Fibroblast of lung (primary cell): Measurements from ENCODE around the gene LPP. TPM values are rescaled to one million over a fixed set of nuclear protein-coding genes. Genes with fewer than 3 reads are reported as not detected.

Experiments
- DNase-seq, 2 donors: peaks; one replicate each; pipeline versions ENCODE4 v3.0.0 to v3.0.0-alpha.2; 2010; ENCODE audit warnings: low read depth in 2 of 2
- H2AFZ ChIP-seq: 2 replicates; pipeline ENCODE4 v1.5.1; 2012; ENCODE audit warnings: low read length, control low read depth, inconsistent platforms
- H3K27ac ChIP-seq: 2 replicates; pipeline ENCODE4 v1.5.1; 2011; ENCODE audit warnings: low read length, control low read depth; ENCODE audit not compliant: insufficient read depth
- H3K27me3 ChIP-seq: 2 replicates; pipeline ENCODE4 v1.5.1; 2011; ENCODE audit warnings: mild to moderate bottlenecking, low read length; ENCODE audit not compliant: control insufficient read depth, insufficient read depth
- H3K36me3 ChIP-seq: 2 replicates; pipeline ENCODE4 v1.5.1; 2011; ENCODE audit warnings: low read length; ENCODE audit not compliant: control insufficient read depth, insufficient read depth
- H3K4me1 ChIP-seq: 2 replicates; pipeline ENCODE4 v1.5.1; 2011; ENCODE audit warnings: low read length; ENCODE audit not compliant: control insufficient read depth, insufficient read depth; ENCODE audit errors: extremely low read depth
- H3K4me2 ChIP-seq: 2 replicates; pipeline ENCODE4 v1.5.1; 2011; ENCODE audit warnings: low read length, control low read depth; ENCODE audit not compliant: insufficient read depth; ENCODE audit errors: extremely low read depth
- H3K4me3 ChIP-seq, 4 experiments: fragments of 200-600 bp in 1 of 4; sonication (generic) in 1 of 4; replicated peaks in 1 of 4; 2 replicates each; pipeline ENCODE4 v1.5.1; 2011 to 2016; ENCODE audit warnings: low read length in 4 of 4, low read depth in 3 of 4, mild to moderate bottlenecking in 3 of 4, control low read depth in 2 of 4, inconsistent platforms in 1 of 4, mixed read lengths in 1 of 4; ENCODE audit not compliant: insufficient read depth in 1 of 4; ENCODE audit errors: control extremely low read depth in 1 of 4
- H3K79me2 ChIP-seq: 2 replicates; pipeline ENCODE4 v1.5.1; 2012; ENCODE audit warnings: mild to moderate bottlenecking, low read length, inconsistent platforms; ENCODE audit not compliant: control insufficient read depth, insufficient read depth
- H3K9ac ChIP-seq: 2 replicates; pipeline ENCODE4 v1.5.1; 2011; ENCODE audit warnings: mild to moderate bottlenecking, low read length, control low read depth; ENCODE audit not compliant: insufficient read depth
- H3K9me3 ChIP-seq: 2 replicates; pipeline ENCODE4 v1.5.1; 2012; ENCODE audit warnings: low read depth, low read length; ENCODE audit not compliant: control insufficient read depth, insufficient read depth
- H4K20me1 ChIP-seq: 2 replicates; pipeline ENCODE4 v1.5.1; 2011; ENCODE audit warnings: low read length; ENCODE audit not compliant: control insufficient read depth, insufficient read depth; ENCODE audit errors: extremely low read depth
- EZH2 ChIP-seq: IDR thresholded peaks from 2 replicates; pipeline ENCODE4 v1.5.1; 2012; ENCODE audit warnings: low read length, control low read depth, mild to moderate bottlenecking; ENCODE audit errors: missing control alignments
- polyA plus RNA-seq, 2 donors: library from polyadenylated mRNA; depleted of rRNA in 1 of 2; stranded (reverse) in 1 of 2; unstranded in 1 of 2; fragments of >200 nt; gene quantifications; 2 replicates each; pipeline ENCODE4 v1.2.1, GENCODE V29; 2011 to 2012; ENCODE audit warnings: missing spikeins in 1 of 2
- total RNA-seq: library from RNA; depleted of rRNA; stranded (reverse); fragments of >200 nt; gene quantifications from 2 replicates; pipeline ENCODE4 v1.2.1, GENCODE V29; 2014
- TF ChIP-seq, protein P1 (sequence below), 2 donors: IDR thresholded peaks in 1 of 2; conservative IDR thresholded peaks in 1 of 2; 1 replicate in 1 of 2; 2 replicates in 1 of 2; pipeline ENCODE4 v1.5.1; 2011 to 2012; ENCODE audit warnings: low read length in 2 of 2, control low read depth in 1 of 2, inconsistent platforms in 1 of 2, low read depth in 1 of 2, mild to moderate bottlenecking in 1 of 2

Gene LPP
- total and polyA plus RNA-seq, 2 donors (not counting 1 experiment from before 2014, with no cell fraction given) = 69.0 to 124 TPM

DNA sequence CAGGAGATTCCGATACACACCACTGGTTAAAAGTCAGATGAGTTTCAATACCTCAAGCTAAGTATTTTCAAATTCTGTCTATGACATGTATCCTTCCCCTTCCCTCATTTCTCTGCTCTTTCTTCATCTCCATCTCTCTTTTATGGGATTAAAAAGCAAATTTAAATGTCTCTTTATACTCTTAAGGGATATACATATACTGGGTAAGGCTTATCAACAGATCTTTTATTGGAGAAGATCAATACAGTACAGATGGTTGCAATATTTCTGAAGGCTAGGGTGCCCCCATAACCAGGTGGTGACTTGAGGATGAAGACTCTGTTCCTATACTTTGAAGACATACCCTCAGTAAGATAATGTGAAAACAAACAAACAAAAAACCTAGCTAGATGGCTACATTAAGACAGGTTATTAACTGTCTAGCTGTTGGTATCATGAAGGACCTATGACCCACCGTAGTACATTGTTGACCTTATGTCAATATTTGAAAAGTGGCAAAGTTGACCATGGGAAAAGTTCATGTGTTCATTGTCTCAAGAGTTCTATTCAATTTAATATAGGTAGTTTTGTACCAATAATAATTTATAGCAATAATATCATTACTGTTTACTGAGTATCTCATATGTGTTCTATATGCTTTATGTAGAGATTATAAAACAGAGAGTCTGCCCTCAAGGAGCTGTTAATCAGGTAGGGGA is 319.8 kb downstream of the LPP start:
- no peak for DNase-seq
- no peak for TF ChIP-seq EZH2
- Histone ChIP-seq H3K27ac (no peak overlapping the region), H3K4me2 (no peak overlapping the region), H3K9me3 (no peaks in the 10 kb centered on the region), H4K20me1 (no peaks in the 10 kb centered on the region), H2AFZ (no peak overlapping the region), H3K27me3 (no peaks in the 10 kb centered on the region), H3K9ac (no peak overlapping the region), H3K4me3 (no peak overlapping the region), H3K79me2 (peaks cover 6% of the 10 kb centered on the region), H3K4me1 (peaks cover 6% of the 10 kb centered on the region), H3K36me3 (no peaks in the 10 kb centered on the region)

DNA sequence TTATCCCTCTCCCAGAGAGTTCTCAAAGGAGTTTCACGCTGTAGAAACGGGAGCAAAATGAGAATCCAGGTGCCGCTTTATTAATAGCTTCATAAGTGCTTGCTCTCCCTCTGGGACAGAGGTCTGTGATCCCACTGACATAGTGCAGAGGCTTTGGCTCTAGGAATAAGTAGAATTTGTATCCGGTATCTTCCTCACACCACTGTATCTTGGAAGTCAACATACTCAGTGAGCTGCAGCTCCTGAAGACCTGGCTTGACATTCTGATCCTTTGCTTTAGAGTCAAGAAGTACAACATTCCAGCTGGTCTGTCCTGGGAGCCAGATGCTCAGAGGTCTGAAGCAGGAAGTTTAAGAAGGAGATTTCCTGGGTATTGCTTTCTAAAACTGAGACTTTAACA is 323.0 kb downstream of the LPP start:
- Histone ChIP-seq H3K79me2 (peaks cover 10% of the 10 kb centered on the region), H3K9ac (no peak overlapping the region)

DNA sequence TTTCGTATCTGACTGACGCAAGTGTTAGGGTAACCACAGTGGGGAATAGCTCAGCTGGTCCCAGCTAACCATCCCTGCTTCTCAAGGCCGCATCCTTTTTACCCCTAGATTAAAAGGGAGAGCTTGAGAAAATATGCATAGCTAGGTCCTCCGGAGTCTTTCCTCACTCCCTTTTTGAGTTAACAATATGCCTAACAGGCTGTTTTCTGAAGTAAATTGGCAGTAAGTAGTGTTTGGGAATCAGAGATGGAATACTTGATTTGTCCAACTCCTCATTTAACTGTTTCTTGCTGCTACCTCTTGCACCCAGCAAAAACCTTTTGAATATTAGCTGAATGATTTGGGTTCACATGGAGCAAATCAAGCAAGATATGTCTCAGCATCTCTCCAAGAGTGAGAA is 326.1 kb downstream of the LPP start:
- no peak overlapping the region for H3K4me2 ChIP-seq
- no peak overlapping the region for H2AFZ ChIP-seq
- TF ChIP-seq, protein P1, sequence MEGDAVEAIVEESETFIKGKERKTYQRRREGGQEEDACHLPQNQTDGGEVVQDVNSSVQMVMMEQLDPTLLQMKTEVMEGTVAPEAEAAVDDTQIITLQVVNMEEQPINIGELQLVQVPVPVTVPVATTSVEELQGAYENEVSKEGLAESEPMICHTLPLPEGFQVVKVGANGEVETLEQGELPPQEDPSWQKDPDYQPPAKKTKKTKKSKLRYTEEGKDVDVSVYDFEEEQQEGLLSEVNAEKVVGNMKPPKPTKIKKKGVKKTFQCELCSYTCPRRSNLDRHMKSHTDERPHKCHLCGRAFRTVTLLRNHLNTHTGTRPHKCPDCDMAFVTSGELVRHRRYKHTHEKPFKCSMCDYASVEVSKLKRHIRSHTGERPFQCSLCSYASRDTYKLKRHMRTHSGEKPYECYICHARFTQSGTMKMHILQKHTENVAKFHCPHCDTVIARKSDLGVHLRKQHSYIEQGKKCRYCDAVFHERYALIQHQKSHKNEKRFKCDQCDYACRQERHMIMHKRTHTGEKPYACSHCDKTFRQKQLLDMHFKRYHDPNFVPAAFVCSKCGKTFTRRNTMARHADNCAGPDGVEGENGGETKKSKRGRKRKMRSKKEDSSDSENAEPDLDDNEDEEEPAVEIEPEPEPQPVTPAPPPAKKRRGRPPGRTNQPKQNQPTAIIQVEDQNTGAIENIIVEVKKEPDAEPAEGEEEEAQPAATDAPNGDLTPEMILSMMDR (conservative IDR thresholded peaks at IDR 0.05 in 1 of 2, IDR thresholded peaks at IDR 0.05 in 1 of 2; ENCODE audit: low read depth in 1 of 2, low read length in 2 of 2) = no peak
- TF ChIP-seq EZH2 = no peak
- no peak overlapping the region for H3K4me3 ChIP-seq
- DNase-seq = no peak
- H3K27me3 ChIP-seq = no peaks in the 10 kb centered on the region
- no peak overlapping the region for H3K9ac ChIP-seq
- H3K36me3 ChIP-seq = no peaks in the 10 kb centered on the region
- peaks cover 5% of the 10 kb centered on the region for H3K79me2 ChIP-seq
- no peaks in the 10 kb centered on the region for H3K9me3 ChIP-seq
- no peaks in the 10 kb centered on the region for H3K4me1 ChIP-seq
- no peaks in the 10 kb centered on the region for H4K20me1 ChIP-seq
- H3K27ac ChIP-seq = no peak overlapping the region

More for the DNA sequence above, 323.0 kb downstream of the LPP start:
- H3K36me3 ChIP-seq = no peaks in the 10 kb centered on the region
- H3K9me3 ChIP-seq = no peaks in the 10 kb centered on the region
- no peak overlapping the region for H3K4me3 ChIP-seq
- H4K20me1 ChIP-seq = no peaks in the 10 kb centered on the region
- H3K27ac ChIP-seq = no peak overlapping the region
- H3K4me1 ChIP-seq = peaks cover 1% of the 10 kb centered on the region
- DNase-seq = no peak
- H2AFZ ChIP-seq = no peak overlapping the region
- TF ChIP-seq, protein P1 (conservative IDR thresholded peaks at IDR 0.05 in 1 of 2, IDR thresholded peaks at IDR 0.05 in 1 of 2; ENCODE audit: low read depth in 1 of 2, low read length in 2 of 2) = no peak
- no peak for TF ChIP-seq EZH2
- no peak overlapping the region for H3K4me2 ChIP-seq
- H3K27me3 ChIP-seq = no peaks in the 10 kb centered on the region
